ENCODE measurements around the gene OLA1. TPM values are rescaled to one million over a fixed set of nuclear protein-coding genes. Genes with fewer than 3 reads are reported as not detected.

The OLA1 gene
- total and polyA plus RNA-seq, 7 donors, result 51.5 to 99.6 (median 67.6) TPM

GRCh38 chr2:174059884-174060244 is 188.5 kb downstream of the OLA1 start:
- intact Hi-C loops (cut with DNase I), result no loop called here
- no peak overlapping the region for H3K27ac ChIP-seq
- WGBS, 2 donors, result 91% methylated on average over 3 of the region's 3 CpGs
- H3K4me1 ChIP-seq, result no peaks in the 10 kb centered on the region
- no peak for DNase-seq
- no peaks in the 10 kb centered on the region for H3K36me3 ChIP-seq
- no peak overlapping the region for H3K4me3 ChIP-seq
- H3K9me3 ChIP-seq, result peaks cover 0 to 5% (median 0%) of the 10 kb centered on the region in 4 donors
- H3K27me3 ChIP-seq, result no peaks in the 10 kb centered on the region
- TF ChIP-seq EP300 (IDR thresholded peaks at IDR 0.05) (no peak), POLR2AphosphoS5 (IDR thresholded peaks at IDR 0.05) (no peak), CTCF (IDR thresholded peaks at IDR 0.05) (no peak), POLR2A (IDR thresholded peaks at IDR 0.05) (no peak)

- intact Hi-C loops (cut with DNase I), result no loop called here
- Histone ChIP-seq H3K9me3 (peaks cover 0 to 5% (median 0%) of the 10 kb centered on the region in 4 donors), H3K27ac (no peak overlapping the region), H3K27me3 (no peaks in the 10 kb centered on the region), H3K36me3 (no peaks in the 10 kb centered on the region), H3K4me3 (no peak overlapping the region), H3K4me1 (no peaks in the 10 kb centered on the region)
- WGBS, 2 donors, result 60 to 85% methylated on average over 6 of the region's 6 CpGs
- no peak for DNase-seq
- TF ChIP-seq EP300 (IDR thresholded peaks at IDR 0.05) (no peak), CTCF (IDR thresholded peaks at IDR 0.05) (no peak), POLR2A (IDR thresholded peaks at IDR 0.05) (no peak), POLR2AphosphoS5 (IDR thresholded peaks at IDR 0.05) (no peak)
Measured at GRCh38 chr2:174059178-174059883, 189.0 kb downstream of the OLA1 start.

GRCh38 chr2:174058456-174058855 is 189.9 kb downstream of the OLA1 start:
- Histone ChIP-seq H3K9me3 (peaks cover 0 to 5% (median 0%) of the 10 kb centered on the region in 4 donors), H3K4me1 (no peaks in the 10 kb centered on the region), H3K4me3 (no peak overlapping the region), H3K36me3 (no peaks in the 10 kb centered on the region), H3K27me3 (no peaks in the 10 kb centered on the region), H3K27ac (no peak overlapping the region)
- intact Hi-C loops (cut with DNase I), result no loop called here
- TF ChIP-seq EP300 (IDR thresholded peaks at IDR 0.05) (no peak), POLR2AphosphoS5 (IDR thresholded peaks at IDR 0.05) (no peak), POLR2A (IDR thresholded peaks at IDR 0.05) (no peak), CTCF (IDR thresholded peaks at IDR 0.05) (no peak)
- no peak for DNase-seq
- WGBS, 2 donors, result 86 to 93% methylated on average over 1 of the region's 1 CpG

GRCh38 chr2:174058026-174058425 is 190.3 kb downstream of the OLA1 start:
- Histone ChIP-seq H3K4me1 (no peaks in the 10 kb centered on the region), H3K27me3 (no peaks in the 10 kb centered on the region), H3K36me3 (no peaks in the 10 kb centered on the region), H3K27ac (no peak overlapping the region), H3K4me3 (no peak overlapping the region), H3K9me3 (peaks cover 0 to 5% (median 0%) of the 10 kb centered on the region in 4 donors)
- TF ChIP-seq CTCF (IDR thresholded peaks at IDR 0.05) (no peak), POLR2AphosphoS5 (IDR thresholded peaks at IDR 0.05) (no peak), EP300 (IDR thresholded peaks at IDR 0.05) (no peak), POLR2A (IDR thresholded peaks at IDR 0.05) (no peak)
- DNase-seq, result no peak
- WGBS, 2 donors, result 46 to 70% methylated on average over 2 of the region's 2 CpGs
- intact Hi-C loops (cut with DNase I), result no loop called here

- Histone ChIP-seq H3K4me3 (no peak overlapping the region), H3K9me3 (peaks cover 0 to 5% (median 0%) of the 10 kb centered on the region in 4 donors), H3K4me1 (peaks cover 0 to 15% (median 14%) of the 10 kb centered on the region in 4 donors), H3K36me3 (no peaks in the 10 kb centered on the region), H3K27me3 (no peaks in the 10 kb centered on the region), H3K27ac (no peak overlapping the region)
- TF ChIP-seq POLR2A (IDR thresholded peaks at IDR 0.05) (no peak), CTCF (IDR thresholded peaks at IDR 0.05) (no peak)
- DNase-seq, result no peak
- WGBS, 2 donors, result 92% methylated on average over 8 of the region's 8 CpGs
- intact Hi-C loops (cut with DNase I), result no loop called here
Measured at GRCh38 chr2:174054926-174055325, 193.4 kb downstream of the OLA1 start.

Measured in sigmoid colon (tissue), 7 donors.